Mucosa of stomach (tissue), 1 donor: ENCODE results near the gene IL17D.
"Not testable (repeated sequence)": the region's sequence is repeated elsewhere in the genome, so short reads cannot be mapped to it uniquely, and the experiment has no call there.

ENCODE experiments used
- H3K27me3 ChIP-seq: one replicate; pipeline ENCODE4 v1.7.0; 2013; ENCODE audit warnings: mild to moderate bottlenecking, low read length; ENCODE audit not compliant: control insufficient read depth, insufficient read depth
- H3K36me3 ChIP-seq: one replicate; pipeline ENCODE4 v1.7.0; 2013; ENCODE audit warnings: low read length; ENCODE audit not compliant: control insufficient read depth, insufficient read depth
- H3K4me1 ChIP-seq: one replicate; pipeline ENCODE4 v1.7.0; 2013; ENCODE audit warnings: mild to moderate bottlenecking, low read length; ENCODE audit not compliant: control insufficient read depth, insufficient read depth
- H3K4me3 ChIP-seq: one replicate; pipeline ENCODE4 v1.7.0; 2013; ENCODE audit warnings: low read length
- H3K9ac ChIP-seq: one replicate; pipeline ENCODE4 v1.7.0; 2013; ENCODE audit warnings: mild to moderate bottlenecking, low read length, moderate library complexity
- H3K9me3 ChIP-seq: one replicate; pipeline ENCODE4 v1.7.0; 2013; ENCODE audit warnings: mild to moderate bottlenecking, low read length, moderate library complexity; ENCODE audit not compliant: control insufficient read depth
- donor health status: Pancreatic carcinoma.

The IL17D gene

GRCh38 chr13:20727856-20728255 lies 24.4 kb downstream of the IL17D start:
- Histone ChIP-seq H3K4me1 (no peaks in the 10 kb centered on the region), H3K9me3 (no peaks in the 10 kb centered on the region), H3K27me3 (no peaks in the 10 kb centered on the region), H3K9ac (no peak overlapping the region), H3K4me3 (no peak overlapping the region), H3K36me3 (no peaks in the 10 kb centered on the region)

GRCh38 chr13:20728579-20729311 lies 25.2 kb downstream of the IL17D start:
- no peaks in the 10 kb centered on the region for H3K36me3 ChIP-seq
- no peaks in the 10 kb centered on the region for H3K9me3 ChIP-seq
- no peak overlapping the region for H3K4me3 ChIP-seq
- no peak overlapping the region for H3K9ac ChIP-seq
- H3K4me1 ChIP-seq = no peaks in the 10 kb centered on the region
- no peaks in the 10 kb centered on the region for H3K27me3 ChIP-seq

DNA sequence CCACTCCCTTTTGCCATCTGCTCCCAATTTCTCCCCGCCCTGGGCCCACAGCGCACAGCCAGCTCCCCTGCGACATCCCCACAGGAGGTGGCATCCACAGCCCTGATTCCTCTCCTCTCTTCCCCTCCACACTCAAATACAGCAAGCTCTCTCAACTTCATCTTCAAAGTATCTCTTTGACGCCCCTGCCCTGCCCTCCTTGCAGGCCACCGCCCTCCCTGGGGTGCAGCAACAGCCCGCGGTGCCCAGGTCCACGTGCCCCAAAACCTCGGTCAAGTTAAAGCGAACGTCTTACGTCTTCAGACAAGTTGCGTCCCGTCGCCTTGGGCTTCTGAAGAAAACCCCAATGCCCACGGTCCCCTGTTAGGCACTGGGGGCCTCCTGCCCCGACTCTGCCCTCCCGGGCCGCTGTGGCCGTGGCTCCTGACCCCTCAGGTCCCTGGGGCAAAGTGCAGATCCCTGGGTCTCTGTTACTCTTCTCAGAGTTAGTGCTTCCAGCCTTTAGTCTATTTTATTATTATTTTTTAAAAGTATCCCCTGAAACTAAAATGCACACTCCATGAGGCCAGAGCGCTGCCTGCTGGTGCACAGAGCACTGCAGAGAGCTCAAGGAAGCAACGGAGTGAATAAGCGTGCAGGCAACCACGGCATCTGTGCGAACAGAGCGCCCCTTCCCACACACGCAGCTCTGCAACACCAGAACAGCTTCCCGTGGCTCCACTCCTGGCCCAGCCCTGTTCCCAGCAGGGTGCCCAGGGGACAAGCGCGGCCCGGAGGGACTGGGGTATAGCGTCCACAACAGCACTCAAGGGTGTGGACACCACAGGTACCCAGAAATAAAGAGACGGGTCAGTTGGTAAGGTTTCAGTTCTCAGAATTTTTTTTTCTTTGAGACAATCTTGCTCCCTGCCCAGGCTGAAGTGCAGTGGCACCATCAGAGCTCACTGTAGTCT lies 26.4 kb downstream of the IL17D start:
- no peak overlapping the region for H3K4me3 ChIP-seq
- no peak overlapping the region for H3K9ac ChIP-seq
- H3K9me3 ChIP-seq = no peaks in the 10 kb centered on the region
- no peaks in the 10 kb centered on the region for H3K4me1 ChIP-seq
- no peaks in the 10 kb centered on the region for H3K36me3 ChIP-seq
- H3K27me3 ChIP-seq = no peaks in the 10 kb centered on the region

DNA sequence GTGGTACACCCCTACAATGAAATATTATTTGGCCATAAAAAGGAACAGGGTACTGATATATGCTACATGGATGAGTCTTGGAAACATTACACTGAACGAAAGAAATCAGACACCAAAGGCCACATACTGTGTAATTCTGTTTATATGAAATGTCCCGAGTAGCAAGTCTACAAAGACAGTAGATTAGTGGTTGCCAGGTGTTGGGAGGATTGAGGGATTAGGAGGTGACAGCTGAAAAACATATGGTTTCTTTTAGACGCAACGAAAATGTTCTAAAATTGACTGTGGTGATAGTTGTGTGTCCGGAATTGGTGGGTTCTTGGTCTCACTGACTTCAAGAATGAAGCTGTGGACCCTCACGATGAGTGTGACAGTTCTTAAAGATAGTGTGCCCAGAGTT lies 35.1 kb downstream of the IL17D start:
- H3K4me1 ChIP-seq = no peaks in the 10 kb centered on the region
- H3K36me3 ChIP-seq = no peaks in the 10 kb centered on the region
- H3K9ac ChIP-seq = no peak overlapping the region
- H3K27me3 ChIP-seq = no peaks in the 10 kb centered on the region
- no peak overlapping the region for H3K4me3 ChIP-seq
- no peaks in the 10 kb centered on the region for H3K9me3 ChIP-seq

DNA sequence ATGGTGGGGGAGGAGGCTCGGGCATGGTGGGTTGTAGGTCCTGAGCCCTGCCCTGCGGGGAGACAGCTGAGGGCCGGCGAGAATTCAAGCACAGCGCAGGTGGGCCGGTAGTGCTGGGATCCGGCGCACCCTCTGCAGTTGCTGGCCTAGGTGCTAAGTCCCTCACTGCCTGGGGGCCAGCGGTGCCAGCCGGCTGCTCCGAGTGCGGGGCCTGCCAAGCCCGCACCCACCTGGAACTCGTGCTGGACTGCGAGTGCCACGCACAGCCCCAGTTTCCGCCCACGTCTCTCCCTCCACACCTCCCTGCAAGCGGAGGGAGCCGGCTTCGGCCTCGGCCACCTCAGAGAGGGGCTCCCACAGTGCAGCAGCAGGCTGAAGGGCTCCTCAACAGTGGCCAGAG lies 36.5 kb downstream of the IL17D start:
- no peaks in the 10 kb centered on the region for H3K9me3 ChIP-seq
- no peaks in the 10 kb centered on the region for H3K4me1 ChIP-seq
- H3K27me3 ChIP-seq = no peaks in the 10 kb centered on the region
- no peak overlapping the region for H3K4me3 ChIP-seq
- no peaks in the 10 kb centered on the region for H3K36me3 ChIP-seq
- H3K9ac ChIP-seq = no peak overlapping the region

GRCh38 chr13:20743830-20744404 lies 40.4 kb downstream of the IL17D start:
- not testable (repeated sequence) for H3K4me3 ChIP-seq, H3K4me1 ChIP-seq, H3K36me3 ChIP-seq, H3K9me3 ChIP-seq, H3K27me3 ChIP-seq, H3K9ac ChIP-seq

DNA sequence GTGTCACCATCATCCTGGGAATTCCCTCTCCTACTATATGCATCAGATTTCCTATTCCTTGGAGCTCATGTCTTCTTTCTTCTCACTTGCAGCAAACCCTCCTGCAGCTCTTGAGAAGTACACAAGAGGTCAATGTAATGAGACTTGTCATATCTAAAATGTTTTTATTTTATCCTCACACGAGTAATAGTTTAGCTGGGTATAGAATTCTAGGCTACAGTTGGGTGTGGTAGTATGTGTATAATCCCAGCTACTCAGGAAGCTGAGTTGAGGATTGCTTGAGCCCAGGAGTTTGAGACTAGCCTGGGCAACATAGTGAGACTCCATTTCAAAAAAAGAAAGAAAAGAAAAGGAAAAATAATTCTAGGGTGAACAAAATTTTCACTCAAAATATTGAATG lies 45.9 kb downstream of the IL17D start:
- Histone ChIP-seq H3K36me3 (no peaks in the 10 kb centered on the region), H3K27me3 (no peaks in the 10 kb centered on the region), H3K4me3 (no peak overlapping the region), H3K4me1 (no peaks in the 10 kb centered on the region), H3K9ac (no peak overlapping the region), H3K9me3 (no peaks in the 10 kb centered on the region)

DNA sequence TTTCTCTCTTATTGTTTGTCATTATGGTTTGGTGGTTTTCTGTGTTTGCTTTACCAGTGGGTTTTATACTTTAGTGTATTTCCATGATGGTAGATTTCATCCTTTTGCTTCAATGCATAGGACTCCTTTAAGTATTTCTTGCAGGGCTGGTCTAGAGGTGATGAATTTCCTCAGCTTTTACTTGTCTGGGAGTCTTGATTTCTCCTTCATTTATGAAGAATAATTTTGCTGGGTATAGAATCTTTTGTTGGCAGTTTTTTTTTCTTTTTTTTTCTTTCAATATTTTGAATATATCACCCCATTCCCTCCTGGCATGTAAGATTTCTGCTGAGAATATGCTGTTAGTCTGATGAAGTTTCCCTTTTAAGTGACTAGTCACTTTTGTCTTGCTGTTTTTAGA lies 50.5 kb downstream of the IL17D start:
- no peaks in the 10 kb centered on the region for H3K27me3 ChIP-seq
- H3K9me3 ChIP-seq = no peaks in the 10 kb centered on the region
- H3K4me3 ChIP-seq = no peak overlapping the region
- H3K36me3 ChIP-seq = no peaks in the 10 kb centered on the region
- H3K4me1 ChIP-seq = no peaks in the 10 kb centered on the region
- no peak overlapping the region for H3K9ac ChIP-seq

DNA sequence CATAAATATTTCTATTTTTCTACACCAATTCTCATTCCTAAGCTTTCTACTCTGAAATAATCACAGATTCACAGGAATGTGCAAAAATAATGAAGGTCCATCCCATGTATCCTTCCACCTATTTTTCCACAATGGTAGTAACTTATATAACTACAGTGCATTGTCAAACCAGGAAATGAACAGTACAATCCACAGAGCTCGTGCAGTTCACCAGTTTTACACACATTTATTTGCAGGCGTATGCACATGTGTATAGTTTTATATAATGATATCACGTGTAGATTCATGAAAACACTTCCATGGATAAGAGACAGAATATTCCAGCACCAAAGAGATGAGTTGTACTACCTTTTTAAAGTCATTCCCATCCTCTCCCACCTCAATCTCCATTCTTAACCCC lies 57.4 kb downstream of the IL17D start:
- Histone ChIP-seq H3K4me1 (no peaks in the 10 kb centered on the region), H3K27me3 (no peaks in the 10 kb centered on the region), H3K9me3 (no peaks in the 10 kb centered on the region), H3K9ac (no peak overlapping the region), H3K4me3 (no peak overlapping the region), H3K36me3 (no peaks in the 10 kb centered on the region)

- peaks cover 11% of the 10 kb centered on the region for H3K4me1 ChIP-seq
Measured at GRCh38 chr13:20767309-20767943, 63.9 kb downstream of the IL17D start.

GRCh38 chr13:20769091-20769490 lies 65.6 kb downstream of the IL17D start:
- H3K36me3 ChIP-seq = no peaks in the 10 kb centered on the region
- no peaks in the 10 kb centered on the region for H3K27me3 ChIP-seq
- H3K4me3 ChIP-seq = no peak overlapping the region
- H3K9me3 ChIP-seq = no peaks in the 10 kb centered on the region
- H3K9ac ChIP-seq = no peak overlapping the region
- H3K4me1 ChIP-seq = peaks cover 15% of the 10 kb centered on the region

More at GRCh38 chr13:20767309-20767943, 63.9 kb downstream of the IL17D start:
- Histone ChIP-seq H3K4me3 (no peak overlapping the region), H3K9me3 (no peaks in the 10 kb centered on the region), H3K36me3 (no peaks in the 10 kb centered on the region), H3K9ac (no peak overlapping the region), H3K27me3 (no peaks in the 10 kb centered on the region)

GRCh38 chr13:20769834-20770233 lies 66.3 kb downstream of the IL17D start:
- no peaks in the 10 kb centered on the region for H3K27me3 ChIP-seq
- H3K36me3 ChIP-seq = no peaks in the 10 kb centered on the region
- H3K4me1 ChIP-seq = peaks cover 15% of the 10 kb centered on the region
- no peak overlapping the region for H3K4me3 ChIP-seq
- no peak overlapping the region for H3K9ac ChIP-seq
- H3K9me3 ChIP-seq = no peaks in the 10 kb centered on the region
